ENCODE measurements around the gene L1CAM. TPM values are rescaled to one million over a fixed set of nuclear protein-coding genes. Genes with fewer than 3 reads are reported as not detected.

Gene L1CAM
- total RNA-seq, 3 donors from 2014 or later: 0.29 to 1.8 (median 0.66) TPM

GRCh38 chrX:153829549-153829798 lies 56.5 kb downstream of the L1CAM start:
- Histone ChIP-seq H3K36me3 (no peaks in the 10 kb centered on the region), H3K27me3 (peaks cover 5 to 82% of the 10 kb centered on the region in 2 donors), H3K27ac (no peak overlapping the region), H3K4me1 (no peaks in the 10 kb centered on the region), H3K4me3 (peak overlapping the region; percentile 32 to 69 (median 49)), H3K9me3 (no peaks in the 10 kb centered on the region)
- DNase-seq (ENCODE audit: low spot score in 2 of 2): no peak
- intact Hi-C loops (cut with DNase I; ENCODE audit: low total_unique reads): no loop called here
- TF ChIP-seq CTCF (IDR thresholded peaks at IDR 0.05) (no peak), POLR2AphosphoS5 (IDR thresholded peaks at IDR 0.05) (no peak), POLR2A (IDR thresholded peaks at IDR 0.05) (no peak)

GRCh38 chrX:153828723-153829548 lies 57.0 kb downstream of the L1CAM start:
- intact Hi-C loops (cut with DNase I; ENCODE audit: low total_unique reads): no loop called here
- TF ChIP-seq CTCF (IDR thresholded peaks at IDR 0.05): no peak
- TF ChIP-seq POLR2AphosphoS5 (IDR thresholded peaks at IDR 0.05): no peak
- TF ChIP-seq POLR2A (IDR thresholded peaks at IDR 0.05): no peak
- DNase-seq (ENCODE audit: low spot score in 2 of 2): no peak
- H3K4me1 ChIP-seq: no peaks in the 10 kb centered on the region
- no peaks in the 10 kb centered on the region for H3K9me3 ChIP-seq
- H3K27ac ChIP-seq: peak overlapping the region in 1 of 2 donors; percentile 75
- H3K27me3 ChIP-seq: peaks cover 5 to 87% of the 10 kb centered on the region in 2 donors
- peak overlapping the region; percentile 32 to 69 (median 49) for H3K4me3 ChIP-seq
- no peaks in the 10 kb centered on the region for H3K36me3 ChIP-seq

GRCh38 chrX:153828308-153828707 lies 57.7 kb downstream of the L1CAM start:
- Histone ChIP-seq H3K9me3 (no peaks in the 10 kb centered on the region), H3K27me3 (peaks cover 5 to 88% of the 10 kb centered on the region in 2 donors), H3K36me3 (no peaks in the 10 kb centered on the region), H3K27ac (peak overlapping the region in 1 of 2 donors; percentile 75), H3K4me1 (no peaks in the 10 kb centered on the region), H3K4me3 (peak overlapping the region in 2 of 3 donors; percentile 49 to 69)
- no peak for TF ChIP-seq CTCF (IDR thresholded peaks at IDR 0.05)
- TF ChIP-seq POLR2A (IDR thresholded peaks at IDR 0.05): no peak
- TF ChIP-seq POLR2AphosphoS5 (IDR thresholded peaks at IDR 0.05): no peak
- DNase-seq (ENCODE audit: low spot score in 2 of 2): no peak
- intact Hi-C loops (cut with DNase I; ENCODE audit: low total_unique reads): no loop called here

- intact Hi-C loops (cut with DNase I; ENCODE audit: low total_unique reads): no loop called here
- H3K4me3 ChIP-seq: peak overlapping the region in 2 of 3 donors; percentile 49 to 69
Measured at GRCh38 chrX:153827903-153828302, 58.1 kb downstream of the L1CAM start.

More at GRCh38 chrX:153827903-153828302, 58.1 kb downstream of the L1CAM start:
- H3K27ac ChIP-seq: no peak overlapping the region
- no peak for DNase-seq (ENCODE audit: low spot score in 2 of 2)
- TF ChIP-seq POLR2A (IDR thresholded peaks at IDR 0.05): no peak
- TF ChIP-seq CTCF (IDR thresholded peaks at IDR 0.05): no peak
- no peak for TF ChIP-seq POLR2AphosphoS5 (IDR thresholded peaks at IDR 0.05)
- H3K4me1 ChIP-seq: no peaks in the 10 kb centered on the region
- no peaks in the 10 kb centered on the region for H3K9me3 ChIP-seq
- H3K36me3 ChIP-seq: no peaks in the 10 kb centered on the region
- H3K27me3 ChIP-seq: peaks cover 5 to 84% of the 10 kb centered on the region in 2 donors
